NCI-H345 (cell line): ENCODE data around the gene CPEB4.

ENCODE experiments used
- DNase-seq: peaks from one replicate; lab custom pipeline; 2025; lab: John Stamatoyannopoulos, UW

Gene CPEB4

GRCh38 chr5:173974688-173975239 is 86.6 kb downstream of the CPEB4 start:
- no peak for DNase-seq

GRCh38 chr5:173981185-173981761 is 93.1 kb downstream of the CPEB4 start:
- no peak for DNase-seq

GRCh38 chr5:173984218-173984617 is 96.1 kb downstream of the CPEB4 start:
- DNase-seq: no peak

GRCh38 chr5:173988554-173989431 is 100.6 kb downstream of the CPEB4 start, which contains the start of gene C5orf47:
TSS of gene C5orf47 (plus strand) at chr5:173989170. CDS start at chr5:173989264, 94 bp downstream.
- DNase-seq: no peak

GRCh38 chr5:173989432-173990082 is 101.4 kb downstream of the CPEB4 start:
- no peak for DNase-seq

GRCh38 chr5:173997331-173997730 is 109.2 kb downstream of the CPEB4 start:
- no peak for DNase-seq

GRCh38 chr5:173998531-173998930 is 110.4 kb downstream of the CPEB4 start:
- no peak for DNase-seq

GRCh38 chr5:174000076-174000475 is 111.9 kb downstream of the CPEB4 start:
- no peak for DNase-seq

GRCh38 chr5:174003795-174004194 is 115.6 kb downstream of the CPEB4 start:
- no peak for DNase-seq

- no peak for DNase-seq
Measured at GRCh38 chr5:174008922-174009321, 120.8 kb downstream of the CPEB4 start.

- DNase-seq: no peak
Measured at GRCh38 chr5:174010365-174010764, 122.2 kb downstream of the CPEB4 start.

- no peak for DNase-seq
Measured at GRCh38 chr5:174011441-174011840, 123.3 kb downstream of the CPEB4 start.
